D721Med (cell line): ENCODE measurements around the gene BMP6.
"Not testable (repeated sequence)": the region's sequence is repeated elsewhere in the genome, so short reads cannot be mapped to it uniquely, and the experiment has no call there.

ENCODE experiments used
- DNase-seq: peaks from one replicate; pipeline ENCODE4 v3.0.0; 2011; ENCODE audit warnings: low spot score; ENCODE audit not compliant: insufficient read length
- FAIRE-seq: peaks from 2 replicates; lab custom pipeline; 2011; peaks lifted over from hg19 to GRCh38; lab: Jason Lieb, UNC
- TF ChIP-seq, protein P1 (sequence below): IDR thresholded peaks from 2 replicates; pipeline ENCODE4 v1.5.1; 2012; ENCODE audit warnings: mild to moderate bottlenecking, control low read depth; ENCODE audit not compliant: insufficient read depth; ENCODE audit errors: missing control alignments

BMP6 gene

DNA sequence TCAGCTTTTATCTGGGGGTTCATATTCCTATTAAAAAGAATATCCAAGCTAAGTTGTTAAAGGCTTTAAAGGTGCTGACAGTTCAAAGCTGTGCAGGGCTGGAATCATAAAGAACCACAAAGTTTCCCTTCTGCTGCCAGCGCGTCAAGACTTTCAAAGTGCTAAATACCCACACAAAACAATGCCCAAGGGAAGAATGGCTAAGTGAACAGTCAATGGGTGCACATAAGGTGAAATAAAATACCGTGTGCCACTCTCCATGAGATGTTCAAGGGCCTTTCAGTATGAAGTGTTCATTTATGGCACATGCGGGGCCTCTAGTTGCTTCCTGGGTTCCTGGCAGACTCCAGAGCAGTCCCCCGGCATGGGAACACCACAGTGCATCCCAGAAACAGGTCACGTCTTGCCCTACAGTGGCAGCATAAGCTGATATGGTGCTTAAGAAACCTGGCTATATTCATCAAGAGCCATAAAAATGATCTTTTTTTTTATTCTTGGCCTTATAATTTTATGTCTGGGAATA lies 170.6 kb downstream of the BMP6 start:
- no peak for FAIRE-seq
- TF ChIP-seq, protein P1, sequence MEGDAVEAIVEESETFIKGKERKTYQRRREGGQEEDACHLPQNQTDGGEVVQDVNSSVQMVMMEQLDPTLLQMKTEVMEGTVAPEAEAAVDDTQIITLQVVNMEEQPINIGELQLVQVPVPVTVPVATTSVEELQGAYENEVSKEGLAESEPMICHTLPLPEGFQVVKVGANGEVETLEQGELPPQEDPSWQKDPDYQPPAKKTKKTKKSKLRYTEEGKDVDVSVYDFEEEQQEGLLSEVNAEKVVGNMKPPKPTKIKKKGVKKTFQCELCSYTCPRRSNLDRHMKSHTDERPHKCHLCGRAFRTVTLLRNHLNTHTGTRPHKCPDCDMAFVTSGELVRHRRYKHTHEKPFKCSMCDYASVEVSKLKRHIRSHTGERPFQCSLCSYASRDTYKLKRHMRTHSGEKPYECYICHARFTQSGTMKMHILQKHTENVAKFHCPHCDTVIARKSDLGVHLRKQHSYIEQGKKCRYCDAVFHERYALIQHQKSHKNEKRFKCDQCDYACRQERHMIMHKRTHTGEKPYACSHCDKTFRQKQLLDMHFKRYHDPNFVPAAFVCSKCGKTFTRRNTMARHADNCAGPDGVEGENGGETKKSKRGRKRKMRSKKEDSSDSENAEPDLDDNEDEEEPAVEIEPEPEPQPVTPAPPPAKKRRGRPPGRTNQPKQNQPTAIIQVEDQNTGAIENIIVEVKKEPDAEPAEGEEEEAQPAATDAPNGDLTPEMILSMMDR = no peak
- DNase-seq = no peak

DNA sequence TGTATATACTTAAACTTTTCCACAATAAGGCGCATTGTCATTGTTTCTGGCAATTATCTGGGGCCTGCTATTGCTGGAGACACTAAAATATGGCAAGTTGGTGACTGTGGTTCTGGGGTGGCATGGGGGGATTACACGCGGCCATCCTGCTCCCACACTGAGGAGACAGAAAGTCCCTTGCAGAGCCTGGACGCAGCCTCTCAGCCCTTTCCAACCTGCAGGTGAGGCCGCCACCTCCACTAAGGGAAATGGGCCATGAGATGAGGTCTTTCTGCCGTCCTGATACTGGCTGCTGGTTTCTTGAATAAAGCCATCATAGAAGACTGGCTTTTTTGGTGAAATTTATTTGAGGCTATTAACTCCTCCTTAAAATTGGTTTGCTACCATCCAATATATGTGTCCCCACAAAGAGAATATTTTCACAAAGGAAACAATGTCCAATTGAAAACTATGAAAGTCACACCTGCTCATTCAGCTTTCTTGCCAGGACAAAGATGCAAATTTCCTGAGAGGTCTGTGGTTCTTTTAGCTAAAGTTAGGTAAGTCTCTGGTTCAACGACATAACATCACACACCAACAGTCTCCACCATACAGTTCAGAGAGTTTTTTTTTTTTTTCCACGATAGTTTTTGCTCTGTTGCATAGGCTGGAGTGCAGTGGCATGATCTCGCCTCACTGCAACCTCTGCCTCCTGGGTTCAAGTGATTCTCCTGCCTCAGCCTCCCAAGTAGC lies 171.7 kb downstream of the BMP6 start:
- DNase-seq (no peak), FAIRE-seq (no peak)
- TF ChIP-seq, protein P1 = no peak

DNA sequence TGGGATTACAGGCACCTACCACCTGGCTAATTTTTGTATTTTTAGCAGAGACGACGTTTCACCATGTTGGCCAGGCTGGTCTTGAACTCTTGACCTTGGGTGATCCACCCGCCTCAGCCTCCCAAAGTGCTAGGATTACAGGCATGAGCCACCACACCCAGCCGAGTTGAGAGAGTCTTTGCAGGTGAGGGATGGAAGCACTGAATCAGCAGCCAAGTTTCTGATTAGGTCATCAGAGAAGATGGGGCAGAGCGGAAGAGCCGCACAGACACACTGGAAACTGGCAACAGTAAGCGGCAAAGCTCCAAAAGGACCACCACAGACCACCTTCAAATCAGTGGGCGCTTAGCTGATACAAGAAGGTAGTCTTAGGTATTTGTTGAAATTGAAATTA lies 172.3 kb downstream of the BMP6 start:
- DNase-seq, FAIRE-seq: not testable (repeated sequence)

DNA sequence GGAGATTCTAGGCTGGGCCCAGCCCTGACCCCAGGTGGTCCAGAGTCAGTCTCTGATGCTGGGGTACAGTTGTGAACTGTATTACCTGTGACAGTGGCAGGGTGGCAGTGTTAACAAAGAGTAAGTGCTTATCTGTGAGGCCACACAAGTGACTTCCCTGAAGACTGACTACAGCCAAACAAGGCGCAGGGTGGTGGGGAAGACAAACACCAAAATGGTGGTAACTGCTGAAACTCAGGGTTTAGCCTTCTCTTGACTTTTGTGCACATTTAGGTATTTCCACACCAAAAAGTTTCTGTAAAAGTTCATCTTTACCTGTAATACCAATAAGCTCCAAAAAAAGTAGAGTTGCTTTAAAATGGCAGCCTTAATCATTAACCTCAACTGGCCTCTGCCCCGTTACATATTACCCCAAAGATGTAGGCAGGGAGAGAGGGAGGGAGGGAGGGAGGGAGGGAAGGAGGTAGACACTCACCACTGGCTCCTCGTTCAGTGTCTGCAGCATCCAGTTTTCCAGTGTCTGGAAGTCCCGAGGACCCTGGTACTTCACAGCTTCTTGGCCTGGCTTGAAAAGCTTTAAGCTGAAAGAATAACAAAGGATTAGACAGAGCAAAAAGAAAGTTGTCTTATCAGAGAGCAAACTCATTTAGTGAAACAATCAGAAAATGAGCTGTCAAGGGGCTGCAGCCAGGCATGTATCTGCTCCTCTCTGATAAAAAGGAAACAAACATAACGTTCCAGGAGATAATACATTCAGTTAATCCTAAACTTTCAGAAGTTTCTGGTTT lies 173.4 kb downstream of the BMP6 start:
- DNase-seq (no peak), FAIRE-seq (no peak)
- TF ChIP-seq, protein P1 = peak; percentile 26

DNA sequence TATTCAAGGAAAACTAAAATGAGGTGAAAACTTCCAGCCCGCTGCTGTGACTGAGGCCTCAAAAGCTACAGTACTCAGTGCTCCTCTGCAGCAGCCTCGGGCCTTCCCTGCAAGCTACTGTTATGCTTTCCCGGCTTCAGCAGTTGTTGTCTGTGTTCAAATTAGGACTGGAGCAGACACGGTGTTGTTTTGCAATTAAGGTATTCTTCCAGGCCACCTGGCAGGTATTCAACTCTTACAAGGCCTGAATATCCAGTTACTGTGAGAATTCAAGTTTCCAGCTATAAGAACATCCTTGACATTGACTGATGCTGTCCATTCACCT lies 174.0 kb downstream of the BMP6 start:
- FAIRE-seq (no peak), DNase-seq (no peak)
- TF ChIP-seq, protein P1 = no peak

DNA sequence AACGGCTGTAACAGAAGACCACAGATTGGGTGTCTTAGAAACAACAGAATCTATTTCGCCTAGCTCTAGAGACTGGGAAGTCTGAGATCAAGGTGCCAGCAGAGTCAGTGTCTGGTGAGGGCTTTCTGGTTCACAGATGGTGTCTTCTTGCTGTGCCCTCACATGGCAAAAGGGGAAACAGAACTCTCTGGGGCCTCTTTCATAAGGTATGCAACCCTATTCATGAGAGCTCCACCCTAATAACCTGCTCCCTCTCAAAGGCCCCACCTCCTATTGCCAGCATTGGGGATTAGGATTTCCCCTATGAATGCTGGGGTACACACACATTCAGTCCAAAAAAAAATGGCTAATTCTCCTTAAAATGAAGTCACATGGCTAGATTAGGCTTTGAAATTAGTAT lies 174.7 kb downstream of the BMP6 start:
- FAIRE-seq = no peak
- no peak for DNase-seq
- TF ChIP-seq, protein P1 = no peak

DNA sequence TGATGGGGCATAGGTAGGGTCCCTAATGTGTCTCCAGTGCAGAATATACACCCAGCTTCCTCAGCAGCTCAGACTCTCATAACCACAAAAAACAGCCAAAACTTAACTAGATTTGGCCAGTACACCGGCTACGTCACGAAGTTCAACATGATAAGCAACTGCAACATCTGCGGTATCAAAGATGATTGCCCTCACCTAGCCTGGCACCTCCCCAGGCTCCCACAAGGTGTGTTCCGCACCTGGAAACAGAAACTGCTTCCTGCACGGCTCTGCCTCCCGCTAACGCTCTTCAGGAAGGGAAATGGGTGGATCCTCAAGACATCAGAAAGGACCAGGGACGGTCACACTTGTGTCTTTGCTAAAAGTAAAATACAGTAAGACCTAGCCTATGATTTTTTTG lies 175.2 kb downstream of the BMP6 start:
- TF ChIP-seq, protein P1 = no peak
- DNase-seq (no peak), FAIRE-seq (no peak)
